ENCODE data around the gene HOXD11. TPM values are rescaled to one million over a fixed set of nuclear protein-coding genes. Genes with fewer than 3 reads are reported as not detected.

HOXD11 gene
- total and polyA plus RNA-seq, 2 of the 4 experiments (the other 2 are of a cell fraction), result not detected

DNA sequence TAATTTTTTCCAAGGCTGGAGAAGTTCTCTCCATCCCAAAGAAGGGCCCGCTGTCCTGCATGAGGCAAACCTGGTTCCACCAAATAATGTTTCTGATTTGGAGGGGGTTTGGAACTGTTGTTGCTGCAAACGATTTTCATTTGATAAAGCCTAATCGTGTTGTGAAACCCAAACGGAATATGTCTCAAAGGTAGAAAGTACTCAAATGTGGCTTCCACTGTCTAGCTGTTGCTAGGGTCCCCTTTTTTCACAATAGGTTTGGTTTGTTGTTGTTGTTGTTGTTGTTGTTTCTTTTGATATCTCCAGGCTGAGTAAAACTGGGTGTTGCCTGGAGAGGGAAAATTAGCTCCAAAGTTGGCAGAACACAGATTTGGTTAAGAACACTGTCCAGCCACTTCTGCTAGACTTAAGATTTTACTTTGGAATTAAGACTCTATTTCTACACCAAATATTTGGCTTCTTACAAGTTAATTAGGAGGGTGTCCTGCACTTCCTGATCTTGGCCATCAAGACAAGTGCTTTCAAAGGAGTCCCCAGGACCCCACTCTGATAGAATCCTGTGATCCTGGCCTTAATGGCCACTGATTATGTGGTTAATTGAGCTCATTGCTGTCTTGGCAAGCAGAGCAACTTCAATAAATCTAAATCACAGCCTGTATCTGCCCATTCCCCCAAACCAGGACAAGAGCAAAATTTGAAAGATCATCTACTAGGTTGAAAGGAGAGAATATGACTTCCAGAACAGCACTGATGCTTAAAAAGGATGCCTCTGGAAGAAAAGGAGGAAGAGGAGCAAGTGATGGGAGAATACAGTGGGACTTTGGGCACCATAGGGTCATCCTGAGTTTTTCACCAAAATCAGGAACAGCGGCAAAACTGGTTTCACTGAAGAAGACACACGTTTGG is 17.9 kb upstream of the HOXD11 start (continued):
- TF ChIP-seq RFX5 (IDR thresholded peaks at IDR 0.05; ENCODE audit: low read depth, low read length) (no peak), NFE2L2 (IDR thresholded peaks at IDR 0.05; ENCODE audit: low read depth, low read length) (no peak)

DNA sequence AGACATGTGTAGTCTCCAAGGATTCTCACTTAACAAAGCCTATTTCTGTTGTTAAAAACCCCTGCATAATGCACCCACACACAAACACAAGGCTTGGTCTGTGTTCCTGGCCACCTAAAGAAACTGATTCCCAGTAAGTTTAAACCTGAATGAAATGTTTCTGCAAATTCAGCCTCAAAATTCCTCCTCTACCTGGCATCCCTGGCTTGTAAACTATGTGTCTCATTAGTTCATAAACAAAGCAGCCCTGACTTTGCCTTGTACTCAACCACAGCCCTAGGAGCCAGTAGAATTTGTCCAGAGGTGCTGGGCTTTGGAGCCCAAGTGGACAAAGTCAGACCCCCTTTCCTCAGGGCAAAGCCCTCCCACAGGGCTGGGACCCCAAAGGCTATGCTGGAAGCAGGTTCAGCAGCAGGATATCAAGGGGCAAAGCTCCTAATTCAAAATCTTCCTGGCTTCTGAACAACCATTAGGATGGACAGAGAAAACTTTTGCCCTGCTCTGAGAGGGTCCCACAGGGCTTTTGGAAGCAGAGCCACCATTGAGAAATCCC is 17.2 kb upstream of the HOXD11 start:
- ChIA-PET POLR2A (ENCODE audit: unreplicated experiment) (no interaction called here), CTCF (no interaction called here)
- Histone ChIP-seq H3K36me3 (ENCODE audit: control insufficient read depth, insufficient read depth, low read length) (no peaks in the 10 kb centered on the region), H4K8ac (ENCODE audit: low read depth in 2 of 2, low read length in 2 of 2) (no peak overlapping the region), H2BK5ac (ENCODE audit: low read depth, low read length, poor library complexity, severe bottlenecking) (no peak overlapping the region), H3K27me3 (ENCODE audit: control insufficient read depth, insufficient read depth, low read length) (peaks cover 86% of the 10 kb centered on the region), H2AK9ac (replicated peaks; ENCODE audit: low read depth, low read length, poor library complexity) (no peak overlapping the region), H3K9ac (ENCODE audit: low read depth, low read length) (no peak overlapping the region), H3K14ac (replicated peaks; ENCODE audit: low read depth, low read length) (no peak overlapping the region), H2BK120ac (ENCODE audit: low read depth, low read length) (no peak overlapping the region), H3K23ac (ENCODE audit: low read depth, low read length) (no peak overlapping the region), H3K4me2 (ENCODE audit: low read depth, low read length) (no peak overlapping the region), H4K20me1 (ENCODE audit: insufficient read depth, low read length) (no peaks in the 10 kb centered on the region), H2AFZ (replicated peaks; ENCODE audit: low read length, poor library complexity) (no peak overlapping the region), H3K79me1 (ENCODE audit: low read depth in 1 of 2, low read length in 2 of 2) (no peaks in the 10 kb centered on the region), H2BK20ac (ENCODE audit: low read depth, low read length) (no peak overlapping the region), H2AK5ac (ENCODE audit: low read depth, low read length) (no peak overlapping the region), H3K4me3 (ENCODE audit: insufficient read depth, low read depth, low read length) (no peak overlapping the region), H2BK15ac (ENCODE audit: low read depth, low read length) (no peak overlapping the region), H4K91ac (ENCODE audit: insufficient read depth, low read depth, low read length) (no peak overlapping the region), H3K9me3 (ENCODE audit: control insufficient read depth, insufficient read depth, low read length) (peaks cover 15% of the 10 kb centered on the region), H3K56ac (ENCODE audit: extremely low read depth, insufficient read depth, low read length) (no peak overlapping the region), H3K4me1 (ENCODE audit: control insufficient read depth, insufficient read depth, low read length) (no peaks in the 10 kb centered on the region), H3K18ac (ENCODE audit: low read depth, low read length) (no peak overlapping the region), H3K9me1 (ENCODE audit: insufficient read depth, low read length) (no peaks in the 10 kb centered on the region), H4K5ac (ENCODE audit: low read depth, low read length) (no peak overlapping the region), H3K4ac (ENCODE audit: low read depth, low read length) (no peak overlapping the region), H3K27ac (ENCODE audit: insufficient read depth, low read length) (no peak overlapping the region)
- dilution Hi-C loops (cut with HindIII; ENCODE audit: low sequenced_read_pairs, unreplicated experiment) (no loop called here), intact Hi-C loops (cut with micrococcal nuclease) (loop anchor here (2.0 to 10.0 kb wide), 2 partner anchors 675 to 1385 kb away; no protein-coding TSS in a partner anchor), in situ Hi-C loops (cut with MboI; ENCODE audit: low sequenced_read_pairs) (loop anchor here (10.0 to 25.0 kb wide), 4 partner anchors 405 to 1353 kb away; no protein-coding TSS in a partner anchor)
- DNase-seq (no peak), ATAC-seq (ENCODE audit: low read depth) (no peak)
- BruUV-seq (replicated peaks), result no TSS peak
- TF ChIP-seq, protein P1, sequence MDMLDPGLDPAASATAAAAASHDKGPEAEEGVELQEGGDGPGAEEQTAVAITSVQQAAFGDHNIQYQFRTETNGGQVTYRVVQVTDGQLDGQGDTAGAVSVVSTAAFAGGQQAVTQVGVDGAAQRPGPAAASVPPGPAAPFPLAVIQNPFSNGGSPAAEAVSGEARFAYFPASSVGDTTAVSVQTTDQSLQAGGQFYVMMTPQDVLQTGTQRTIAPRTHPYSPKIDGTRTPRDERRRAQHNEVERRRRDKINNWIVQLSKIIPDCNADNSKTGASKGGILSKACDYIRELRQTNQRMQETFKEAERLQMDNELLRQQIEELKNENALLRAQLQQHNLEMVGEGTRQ (IDR thresholded peaks at IDR 0.05; ENCODE audit: low read depth, low read length), result no peak
- TF ChIP-seq, protein P2, sequence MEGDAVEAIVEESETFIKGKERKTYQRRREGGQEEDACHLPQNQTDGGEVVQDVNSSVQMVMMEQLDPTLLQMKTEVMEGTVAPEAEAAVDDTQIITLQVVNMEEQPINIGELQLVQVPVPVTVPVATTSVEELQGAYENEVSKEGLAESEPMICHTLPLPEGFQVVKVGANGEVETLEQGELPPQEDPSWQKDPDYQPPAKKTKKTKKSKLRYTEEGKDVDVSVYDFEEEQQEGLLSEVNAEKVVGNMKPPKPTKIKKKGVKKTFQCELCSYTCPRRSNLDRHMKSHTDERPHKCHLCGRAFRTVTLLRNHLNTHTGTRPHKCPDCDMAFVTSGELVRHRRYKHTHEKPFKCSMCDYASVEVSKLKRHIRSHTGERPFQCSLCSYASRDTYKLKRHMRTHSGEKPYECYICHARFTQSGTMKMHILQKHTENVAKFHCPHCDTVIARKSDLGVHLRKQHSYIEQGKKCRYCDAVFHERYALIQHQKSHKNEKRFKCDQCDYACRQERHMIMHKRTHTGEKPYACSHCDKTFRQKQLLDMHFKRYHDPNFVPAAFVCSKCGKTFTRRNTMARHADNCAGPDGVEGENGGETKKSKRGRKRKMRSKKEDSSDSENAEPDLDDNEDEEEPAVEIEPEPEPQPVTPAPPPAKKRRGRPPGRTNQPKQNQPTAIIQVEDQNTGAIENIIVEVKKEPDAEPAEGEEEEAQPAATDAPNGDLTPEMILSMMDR (conservative IDR thresholded peaks at IDR 0.05; ENCODE audit: low read depth, low read length), result no peak
- no peak for TF ChIP-seq CHD1 (IDR thresholded peaks at IDR 0.05; ENCODE audit: low read depth, low read length)
- no peak for TF ChIP-seq MAFK (IDR thresholded peaks at IDR 0.05; ENCODE audit: low read depth, low read length)
- TF ChIP-seq RAD21 (IDR thresholded peaks at IDR 0.05; ENCODE audit: low read length), result no peak
- TF ChIP-seq BHLHE40 (IDR thresholded peaks at IDR 0.05; ENCODE audit: low read depth, low read length), result no peak
- TF ChIP-seq RFX5 (IDR thresholded peaks at IDR 0.05; ENCODE audit: low read depth, low read length), result no peak
- TF ChIP-seq FOS (IDR thresholded peaks at IDR 0.05; ENCODE audit: low read depth, low read length), result no peak
- no peak for TF ChIP-seq MXI1 (IDR thresholded peaks at IDR 0.05; ENCODE audit: borderline replicate concordance, low read depth, low read length)
- no peak for TF ChIP-seq SMC3 (IDR thresholded peaks at IDR 0.05; ENCODE audit: low read depth, low read length)
- TF ChIP-seq, protein P3, sequence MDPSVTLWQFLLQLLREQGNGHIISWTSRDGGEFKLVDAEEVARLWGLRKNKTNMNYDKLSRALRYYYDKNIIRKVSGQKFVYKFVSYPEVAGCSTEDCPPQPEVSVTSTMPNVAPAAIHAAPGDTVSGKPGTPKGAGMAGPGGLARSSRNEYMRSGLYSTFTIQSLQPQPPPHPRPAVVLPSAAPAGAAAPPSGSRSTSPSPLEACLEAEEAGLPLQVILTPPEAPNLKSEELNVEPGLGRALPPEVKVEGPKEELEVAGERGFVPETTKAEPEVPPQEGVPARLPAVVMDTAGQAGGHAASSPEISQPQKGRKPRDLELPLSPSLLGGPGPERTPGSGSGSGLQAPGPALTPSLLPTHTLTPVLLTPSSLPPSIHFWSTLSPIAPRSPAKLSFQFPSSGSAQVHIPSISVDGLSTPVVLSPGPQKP (IDR thresholded peaks at IDR 0.05; ENCODE audit: borderline replicate concordance, low read depth, low read length), result no peak
